ENCODE data around the gene PLK5.
"Not testable (repeated sequence)": the region's sequence is repeated elsewhere in the genome, so short reads cannot be mapped to it uniquely, and the experiment has no call there.

DNA sequence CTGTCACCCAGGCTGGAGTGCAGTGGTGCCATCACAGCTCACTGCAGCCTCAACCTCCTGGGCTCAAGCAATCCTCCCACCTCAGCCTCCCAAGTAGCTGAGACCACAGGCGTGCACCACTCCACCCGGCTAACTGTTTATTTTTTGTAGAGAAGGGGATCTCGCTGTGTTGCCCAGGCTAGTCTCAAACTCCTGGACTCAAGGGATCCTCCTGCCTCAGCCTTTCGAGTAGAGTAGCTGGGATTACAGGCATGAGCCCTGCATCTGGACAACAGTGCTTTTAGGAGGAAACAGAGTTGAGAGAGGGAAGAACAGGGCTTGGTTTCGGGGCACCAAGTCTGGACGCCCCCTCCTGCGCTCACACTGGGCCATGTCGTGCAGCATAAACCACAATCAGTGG is 4.1 kb upstream of the PLK5 start:
- TF ChIP-seq, protein P1, sequence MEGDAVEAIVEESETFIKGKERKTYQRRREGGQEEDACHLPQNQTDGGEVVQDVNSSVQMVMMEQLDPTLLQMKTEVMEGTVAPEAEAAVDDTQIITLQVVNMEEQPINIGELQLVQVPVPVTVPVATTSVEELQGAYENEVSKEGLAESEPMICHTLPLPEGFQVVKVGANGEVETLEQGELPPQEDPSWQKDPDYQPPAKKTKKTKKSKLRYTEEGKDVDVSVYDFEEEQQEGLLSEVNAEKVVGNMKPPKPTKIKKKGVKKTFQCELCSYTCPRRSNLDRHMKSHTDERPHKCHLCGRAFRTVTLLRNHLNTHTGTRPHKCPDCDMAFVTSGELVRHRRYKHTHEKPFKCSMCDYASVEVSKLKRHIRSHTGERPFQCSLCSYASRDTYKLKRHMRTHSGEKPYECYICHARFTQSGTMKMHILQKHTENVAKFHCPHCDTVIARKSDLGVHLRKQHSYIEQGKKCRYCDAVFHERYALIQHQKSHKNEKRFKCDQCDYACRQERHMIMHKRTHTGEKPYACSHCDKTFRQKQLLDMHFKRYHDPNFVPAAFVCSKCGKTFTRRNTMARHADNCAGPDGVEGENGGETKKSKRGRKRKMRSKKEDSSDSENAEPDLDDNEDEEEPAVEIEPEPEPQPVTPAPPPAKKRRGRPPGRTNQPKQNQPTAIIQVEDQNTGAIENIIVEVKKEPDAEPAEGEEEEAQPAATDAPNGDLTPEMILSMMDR (conservative IDR thresholded peaks at IDR 0.05; ENCODE audit: low read depth in 2 of 2): not testable (repeated sequence)
- TF ChIP-seq POLR2AphosphoS5 (IDR thresholded peaks at IDR 0.05; ENCODE audit: low read depth); EZH2 (IDR thresholded peaks at IDR 0.05; ENCODE audit: low read depth, unreplicated experiment): not testable (repeated sequence)

Data from GM23338 (cell line).